ENCODE results near the gene HLA-DQA2.

The HLA-DQA2 gene

DNA sequence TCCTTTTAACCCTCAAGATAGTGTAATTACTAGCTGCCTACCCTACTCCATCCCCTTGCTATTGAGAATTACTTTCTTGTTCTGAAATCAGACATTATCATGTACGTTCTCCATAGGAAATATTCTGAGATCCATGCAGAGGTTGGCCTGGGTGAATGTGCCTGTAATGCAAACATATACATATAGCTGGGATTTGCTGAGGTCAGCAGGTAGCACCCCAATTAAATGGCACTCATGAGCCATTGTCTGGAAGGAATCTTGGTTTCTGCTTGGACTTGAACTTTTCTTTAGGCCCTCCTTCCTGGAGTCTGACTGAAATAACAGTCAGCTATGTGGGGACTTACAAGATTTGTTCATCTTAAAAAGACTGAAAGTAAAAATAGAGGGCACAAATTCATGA lies 18.5 kb downstream of the HLA-DQA2 start:
- no peak for TF ChIP-seq TCF12 (IDR thresholded peaks at IDR 0.05; ENCODE audit: low read depth)
- TF ChIP-seq NFIC (IDR thresholded peaks at IDR 0.05) = no peak
- TF ChIP-seq, protein P1, sequence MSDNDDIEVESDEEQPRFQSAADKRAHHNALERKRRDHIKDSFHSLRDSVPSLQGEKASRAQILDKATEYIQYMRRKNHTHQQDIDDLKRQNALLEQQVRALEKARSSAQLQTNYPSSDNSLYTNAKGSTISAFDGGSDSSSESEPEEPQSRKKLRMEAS (IDR thresholded peaks at IDR 0.05) = no peak
- no peak for TF ChIP-seq TAF1 (IDR thresholded peaks at IDR 0.05; ENCODE audit: low read depth)
- no peak for TF ChIP-seq FOXM1 (IDR thresholded peaks at IDR 0.05; ENCODE audit: borderline replicate concordance, low read depth)
- no peak for TF ChIP-seq CREB1 (IDR thresholded peaks at IDR 0.05; ENCODE audit: low read depth)
- TF ChIP-seq TEAD4 (IDR thresholded peaks at IDR 0.05) = no peak
- no peak for TF ChIP-seq EGR1 (IDR thresholded peaks at IDR 0.05)
- TF ChIP-seq, protein P2, sequence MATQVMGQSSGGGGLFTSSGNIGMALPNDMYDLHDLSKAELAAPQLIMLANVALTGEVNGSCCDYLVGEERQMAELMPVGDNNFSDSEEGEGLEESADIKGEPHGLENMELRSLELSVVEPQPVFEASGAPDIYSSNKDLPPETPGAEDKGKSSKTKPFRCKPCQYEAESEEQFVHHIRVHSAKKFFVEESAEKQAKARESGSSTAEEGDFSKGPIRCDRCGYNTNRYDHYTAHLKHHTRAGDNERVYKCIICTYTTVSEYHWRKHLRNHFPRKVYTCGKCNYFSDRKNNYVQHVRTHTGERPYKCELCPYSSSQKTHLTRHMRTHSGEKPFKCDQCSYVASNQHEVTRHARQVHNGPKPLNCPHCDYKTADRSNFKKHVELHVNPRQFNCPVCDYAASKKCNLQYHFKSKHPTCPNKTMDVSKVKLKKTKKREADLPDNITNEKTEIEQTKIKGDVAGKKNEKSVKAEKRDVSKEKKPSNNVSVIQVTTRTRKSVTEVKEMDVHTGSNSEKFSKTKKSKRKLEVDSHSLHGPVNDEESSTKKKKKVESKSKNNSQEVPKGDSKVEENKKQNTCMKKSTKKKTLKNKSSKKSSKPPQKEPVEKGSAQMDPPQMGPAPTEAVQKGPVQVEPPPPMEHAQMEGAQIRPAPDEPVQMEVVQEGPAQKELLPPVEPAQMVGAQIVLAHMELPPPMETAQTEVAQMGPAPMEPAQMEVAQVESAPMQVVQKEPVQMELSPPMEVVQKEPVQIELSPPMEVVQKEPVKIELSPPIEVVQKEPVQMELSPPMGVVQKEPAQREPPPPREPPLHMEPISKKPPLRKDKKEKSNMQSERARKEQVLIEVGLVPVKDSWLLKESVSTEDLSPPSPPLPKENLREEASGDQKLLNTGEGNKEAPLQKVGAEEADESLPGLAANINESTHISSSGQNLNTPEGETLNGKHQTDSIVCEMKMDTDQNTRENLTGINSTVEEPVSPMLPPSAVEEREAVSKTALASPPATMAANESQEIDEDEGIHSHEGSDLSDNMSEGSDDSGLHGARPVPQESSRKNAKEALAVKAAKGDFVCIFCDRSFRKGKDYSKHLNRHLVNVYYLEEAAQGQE (IDR thresholded peaks at IDR 0.05; ENCODE audit: low read depth) = no peak

DNA sequence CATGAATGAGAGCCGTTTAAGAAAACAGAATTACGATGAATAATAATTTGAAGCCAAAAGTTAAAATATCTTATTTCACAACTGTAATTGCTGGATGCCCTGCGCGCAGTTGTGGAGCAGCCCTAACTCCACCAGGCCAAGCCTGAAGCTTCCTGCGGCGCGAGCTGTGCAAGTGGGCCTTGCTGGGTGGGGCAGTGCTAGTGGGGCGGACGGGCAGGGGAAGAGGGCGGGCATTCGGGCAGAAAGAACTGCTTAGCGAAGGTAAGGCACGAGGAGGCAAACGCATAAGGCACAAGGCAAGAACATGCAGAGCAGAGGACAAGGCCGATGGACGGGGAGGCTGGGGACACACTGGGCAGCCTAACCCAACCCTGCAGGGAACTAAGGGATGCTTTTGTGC lies 19.9 kb downstream of the HLA-DQA2 start:
- TF ChIP-seq ZBTB7A (IDR thresholded peaks at IDR 0.05; ENCODE audit: low read depth) (no peak), TCF12 (IDR thresholded peaks at IDR 0.05; ENCODE audit: low read depth) (no peak), YY1 (IDR thresholded peaks at IDR 0.05; ENCODE audit: low read depth) (no peak), CREB1 (IDR thresholded peaks at IDR 0.05; ENCODE audit: low read depth) (no peak), FOXM1 (IDR thresholded peaks at IDR 0.05; ENCODE audit: borderline replicate concordance, low read depth) (no peak), TEAD4 (IDR thresholded peaks at IDR 0.05) (no peak), RAD21 (IDR thresholded peaks at IDR 0.05; ENCODE audit: low read depth) (no peak), EP300 (IDR thresholded peaks at IDR 0.05; ENCODE audit: borderline replicate concordance) (no peak), CEBPB (IDR thresholded peaks at IDR 0.05) (no peak), EGR1 (IDR thresholded peaks at IDR 0.05) (no peak), TAF1 (IDR thresholded peaks at IDR 0.05; ENCODE audit: low read depth) (no peak), NFIC (IDR thresholded peaks at IDR 0.05) (no peak)
- TF ChIP-seq, protein P1 (IDR thresholded peaks at IDR 0.05) = no peak
- TF ChIP-seq, protein P3, sequence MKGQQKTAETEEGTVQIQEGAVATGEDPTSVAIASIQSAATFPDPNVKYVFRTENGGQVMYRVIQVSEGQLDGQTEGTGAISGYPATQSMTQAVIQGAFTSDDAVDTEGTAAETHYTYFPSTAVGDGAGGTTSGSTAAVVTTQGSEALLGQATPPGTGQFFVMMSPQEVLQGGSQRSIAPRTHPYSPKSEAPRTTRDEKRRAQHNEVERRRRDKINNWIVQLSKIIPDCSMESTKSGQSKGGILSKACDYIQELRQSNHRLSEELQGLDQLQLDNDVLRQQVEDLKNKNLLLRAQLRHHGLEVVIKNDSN (IDR thresholded peaks at IDR 0.05) = no peak
- TF ChIP-seq, protein P2 (IDR thresholded peaks at IDR 0.05; ENCODE audit: low read depth) = no peak

DNA sequence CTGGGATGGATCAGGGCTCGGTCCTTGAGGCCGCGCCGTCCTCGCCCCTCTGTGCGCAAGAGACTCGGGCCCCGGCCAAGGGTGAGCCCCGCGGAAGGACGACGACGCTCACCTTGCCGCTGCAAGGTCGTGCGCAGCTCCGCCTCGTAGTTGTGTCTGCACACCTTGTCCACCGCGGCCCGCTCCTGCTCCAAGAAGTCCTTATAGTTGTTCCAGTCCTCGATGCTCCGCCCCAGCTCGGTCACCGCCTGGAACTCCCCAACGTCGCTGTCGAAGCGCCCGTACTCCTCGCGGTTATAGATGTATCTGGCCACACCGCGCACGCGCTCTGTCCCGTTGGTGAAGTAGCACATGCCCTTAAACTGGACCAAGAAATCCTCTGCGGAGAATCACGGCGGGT lies 20.4 kb downstream of the HLA-DQA2 start:
- TF ChIP-seq NFIC (IDR thresholded peaks at IDR 0.05) = no peak
- TF ChIP-seq, protein P2 (IDR thresholded peaks at IDR 0.05; ENCODE audit: low read depth) = no peak
- TF ChIP-seq EGR1 (IDR thresholded peaks at IDR 0.05) = no peak
- TF ChIP-seq TEAD4 (IDR thresholded peaks at IDR 0.05) = no peak
- TF ChIP-seq CREB1 (IDR thresholded peaks at IDR 0.05; ENCODE audit: low read depth) = no peak
- TF ChIP-seq RAD21 (IDR thresholded peaks at IDR 0.05; ENCODE audit: low read depth) = no peak
- TF ChIP-seq FOXM1 (IDR thresholded peaks at IDR 0.05; ENCODE audit: borderline replicate concordance, low read depth) = no peak
- no peak for TF ChIP-seq EP300 (IDR thresholded peaks at IDR 0.05; ENCODE audit: borderline replicate concordance)
- TF ChIP-seq YY1 (IDR thresholded peaks at IDR 0.05; ENCODE audit: low read depth) = no peak
- TF ChIP-seq ZBTB7A (IDR thresholded peaks at IDR 0.05; ENCODE audit: low read depth) = no peak
- TF ChIP-seq TAF1 (IDR thresholded peaks at IDR 0.05; ENCODE audit: low read depth) = no peak
- TF ChIP-seq, protein P1 (IDR thresholded peaks at IDR 0.05) = no peak
- TF ChIP-seq CEBPB (IDR thresholded peaks at IDR 0.05) = no peak
- no peak for TF ChIP-seq TCF12 (IDR thresholded peaks at IDR 0.05; ENCODE audit: low read depth)

DNA sequence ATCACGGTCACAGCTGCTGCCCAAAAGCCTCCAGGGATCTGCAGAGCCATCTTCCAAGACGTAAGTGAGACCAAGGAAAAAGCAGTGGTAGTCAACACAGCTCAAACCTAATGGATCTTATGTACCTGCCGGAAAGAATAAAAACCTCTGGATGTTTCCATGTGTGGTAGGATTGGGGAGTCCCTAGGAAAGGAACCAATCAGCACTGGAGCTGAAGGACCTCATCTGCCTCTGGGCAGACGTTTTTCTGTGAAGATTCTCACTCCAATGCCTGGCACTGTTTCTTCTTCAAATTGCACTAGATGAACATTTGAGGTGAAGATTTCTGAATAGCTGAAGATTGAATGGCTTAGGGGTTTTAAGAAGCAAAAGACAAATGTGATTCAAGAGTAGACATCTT lies 22.2 kb downstream of the HLA-DQA2 start, which contains the start of gene HLA-DQB2:
TSS of gene HLA-DQB2 (minus strand) at position 112 of the 400 bp plus-strand sequence. CDS start at position 50, 62 bp downstream.
- TF ChIP-seq, protein P3 (IDR thresholded peaks at IDR 0.05) = no peak
- TF ChIP-seq TAF1 (IDR thresholded peaks at IDR 0.05; ENCODE audit: low read depth) (no peak), NFIC (IDR thresholded peaks at IDR 0.05) (no peak), CEBPB (IDR thresholded peaks at IDR 0.05) (no peak), TCF12 (IDR thresholded peaks at IDR 0.05; ENCODE audit: low read depth) (no peak), FOXM1 (IDR thresholded peaks at IDR 0.05; ENCODE audit: borderline replicate concordance, low read depth) (no peak), CREB1 (IDR thresholded peaks at IDR 0.05; ENCODE audit: low read depth) (no peak), EGR1 (IDR thresholded peaks at IDR 0.05) (no peak), ZBTB7A (IDR thresholded peaks at IDR 0.05; ENCODE audit: low read depth) (no peak), YY1 (IDR thresholded peaks at IDR 0.05; ENCODE audit: low read depth) (no peak)
- TF ChIP-seq, protein P2 (IDR thresholded peaks at IDR 0.05; ENCODE audit: low read depth) = no peak
- TF ChIP-seq, protein P1 (IDR thresholded peaks at IDR 0.05) = no peak

Data from Ishikawa (cell line).